H1 (cell line): ENCODE data around the gene CPA4. TPM values are rescaled to one million over a fixed set of nuclear protein-coding genes. Genes with fewer than 3 reads are reported as not detected.

Experiments used
- CTCF ChIA-PET: fragments of 300-600 bp; sonication (Branson Sonifier 250); formaldehyde crosslinking; loops from one replicate; lab custom pipeline; 2021; ENCODE audit not compliant: partially characterized antibody; lab: Charles Lee
- POLR2A ChIA-PET: fragments of 300-600 bp; sonication (Branson Sonifier 250); formaldehyde crosslinking; loops from one replicate; lab custom pipeline; 2021; ENCODE audit warnings: inconsistent platforms; ENCODE audit not compliant: partially characterized antibody; lab: Charles Lee
- DNase-seq, 2 experiments: peaks; one replicate each; pipeline versions ENCODE4 v3.0.0 to v3.0.0-alpha.2; 2010 to 2022; ENCODE audit warnings: low spot score in 2 of 2, low read depth in 1 of 2, mixed read lengths in 1 of 2
- FAIRE-seq: peaks from 2 replicates; lab custom pipeline; 2011; peaks lifted over from hg19 to GRCh38; lab: Jason Lieb, UNC
- H2AFZ ChIP-seq: 2 replicates; pipeline ENCODE4 v1.8.1; 2012; ENCODE audit warnings: low read length, inconsistent platforms
- H2AK5ac ChIP-seq: 2 replicates; pipeline ENCODE4 v1.6.1; 2013; ENCODE audit warnings: low read depth, low read length
- H2BK120ac ChIP-seq: replicated peaks from 2 replicates; pipeline ENCODE3; 2013; ENCODE audit warnings: low read depth, low read length, inconsistent platforms
- H2BK12ac ChIP-seq: 2 replicates; pipeline ENCODE4 v1.6.1; 2013; ENCODE audit warnings: low read depth, low read length
- H2BK15ac ChIP-seq: 2 replicates; pipeline ENCODE4 v1.6.1; 2013; ENCODE audit warnings: low read length
- H2BK20ac ChIP-seq: 2 replicates; pipeline ENCODE4 v1.6.1; 2013; ENCODE audit warnings: low read length
- H2BK5ac ChIP-seq: 2 replicates; pipeline ENCODE4 v1.6.1; 2013; ENCODE audit warnings: low read depth, low read length
- H3K14ac ChIP-seq: 2 replicates; pipeline ENCODE4 v1.6.1; 2013; ENCODE audit warnings: inconsistent platforms; ENCODE audit not compliant: insufficient read length
- H3K18ac ChIP-seq: 2 replicates; pipeline ENCODE4 v1.6.1; 2013; ENCODE audit warnings: low read length; ENCODE audit errors: extremely low read depth
- H3K23ac ChIP-seq: 2 replicates; pipeline ENCODE4 v1.6.1; 2013; ENCODE audit warnings: inconsistent platforms; ENCODE audit not compliant: insufficient read length
- H3K23me2 ChIP-seq: 2 replicates; pipeline ENCODE4 v1.6.1; 2013; ENCODE audit warnings: low read depth, low read length
- H3K27ac ChIP-seq: 2 replicates; pipeline ENCODE4 v1.6.1; 2011; ENCODE audit warnings: low read depth, low read length, inconsistent platforms
- H3K27me3 ChIP-seq, 4 experiments: replicated peaks in 1 of 4; 1 replicate in 1 of 4; 2 replicates in 3 of 4; pipeline versions ENCODE4 v1.6.1 to v1.8.1; 2011 to 2013; ENCODE audit warnings: low read length in 3 of 4, mild to moderate bottlenecking in 3 of 4, inconsistent platforms in 2 of 4, mixed read lengths in 2 of 4, moderate library complexity in 1 of 4; ENCODE audit not compliant: control insufficient read depth in 3 of 4, insufficient read depth in 3 of 4; ENCODE audit errors: extremely low read depth in 1 of 4
- H3K36me3 ChIP-seq, 4 experiments: 2 replicates each; pipeline versions ENCODE4 v1.6.1 to v1.8.1; 2011 to 2013; ENCODE audit warnings: mild to moderate bottlenecking in 4 of 4, low read length in 3 of 4, moderate library complexity in 2 of 4, control low read depth in 1 of 4, inconsistent platforms in 1 of 4; ENCODE audit not compliant: insufficient read depth in 4 of 4, control insufficient read depth in 2 of 4
- H3K4ac ChIP-seq: replicated peaks from 2 replicates; pipeline ENCODE3; 2013; ENCODE audit warnings: low read length, low read depth, mixed read lengths, inconsistent platforms; ENCODE audit not compliant: insufficient read length
- H3K4me1 ChIP-seq, 4 experiments: replicated peaks in 1 of 4; 1 replicate in 1 of 4; 2 replicates in 3 of 4; pipeline versions ENCODE4 v1.6.1 to v1.8.1; 2011 to 2013; ENCODE audit warnings: low read length in 3 of 4, inconsistent platforms in 2 of 4, mixed read lengths in 1 of 4; ENCODE audit not compliant: insufficient read depth in 4 of 4, control insufficient read depth in 3 of 4
- H3K4me2 ChIP-seq, 2 experiments: 2 replicates each; pipeline versions ENCODE4 v1.6.1 to v1.8.1; 2011 to 2013; ENCODE audit warnings: low read depth in 2 of 2, low read length in 2 of 2, control low read depth in 1 of 2, inconsistent platforms in 1 of 2, mild to moderate bottlenecking in 1 of 2; ENCODE audit not compliant: insufficient read depth in 1 of 2
- H3K4me3 ChIP-seq, 4 experiments: fragments of 200-600, 300-600 bp in 1 of 4; sonication (generic), shearing (Covaris generic), sonication (Bioruptor Twin) in 1 of 4; 2 replicates each; pipeline versions ENCODE4 v1.5.1 to v1.8.1; 2011 to 2016; ENCODE audit warnings: low read length in 4 of 4, low read depth in 3 of 4, control low read depth in 2 of 4, inconsistent platforms in 2 of 4, mild to moderate bottlenecking in 2 of 4, mixed read lengths in 1 of 4, moderate library complexity in 1 of 4; ENCODE audit not compliant: insufficient read depth in 2 of 4; ENCODE audit errors: extremely low read depth in 1 of 4
- H3K56ac ChIP-seq: replicated peaks from 2 replicates; pipeline ENCODE3; 2013; ENCODE audit warnings: low read depth, mild to moderate bottlenecking, mixed read lengths, low read length, inconsistent platforms; ENCODE audit not compliant: insufficient read length
- H3K79me1 ChIP-seq: 2 replicates; pipeline ENCODE4 v1.6.1; 2013; ENCODE audit warnings: low read depth, low read length, control low read depth
- H3K79me2 ChIP-seq, 2 experiments: 2 replicates each; pipeline versions ENCODE4 v1.6.1 to v1.8.1; 2012 to 2013; ENCODE audit warnings: low read length in 2 of 2, mild to moderate bottlenecking in 2 of 2, inconsistent platforms in 1 of 2; ENCODE audit not compliant: insufficient read depth in 2 of 2, control insufficient read depth in 1 of 2
- H3K9ac ChIP-seq, 4 experiments: replicated peaks in 1 of 4; 1 replicate in 1 of 4; 2 replicates in 3 of 4; pipeline versions ENCODE4 v1.6.1 to v1.8.1; 2011 to 2013; ENCODE audit warnings: low read depth in 3 of 4, low read length in 3 of 4, control low read depth in 2 of 4, mild to moderate bottlenecking in 2 of 4, moderate library complexity in 2 of 4, inconsistent platforms in 1 of 4; ENCODE audit errors: extremely low read depth in 1 of 4
- H3K9me3 ChIP-seq, 2 experiments: 2 replicates each; pipeline versions ENCODE4 v1.6.1 to v1.8.1; 2012 to 2013; ENCODE audit warnings: mild to moderate bottlenecking in 2 of 2, moderate library complexity in 2 of 2, control low read depth in 1 of 2, inconsistent platforms in 1 of 2, low read depth in 1 of 2, low read length in 1 of 2, mixed read lengths in 1 of 2; ENCODE audit not compliant: insufficient read depth in 2 of 2
- H4K20me1 ChIP-seq, 2 experiments: replicated peaks in 1 of 2; 2 replicates each; pipeline versions ENCODE3 to v1.8.1; 2011 to 2013; ENCODE audit warnings: inconsistent platforms in 2 of 2, low read length in 2 of 2, mild to moderate bottlenecking in 1 of 2; ENCODE audit not compliant: insufficient read depth in 2 of 2, control insufficient read depth in 1 of 2
- H4K5ac ChIP-seq: 2 replicates; pipeline ENCODE4 v1.6.1; 2013; ENCODE audit warnings: low read length, low read depth, mixed read lengths, inconsistent platforms; ENCODE audit not compliant: insufficient read length
- H4K8ac ChIP-seq: 2 replicates; pipeline ENCODE4 v1.8.0; 2013; ENCODE audit warnings: mild to moderate bottlenecking, moderate library complexity, low read length, inconsistent platforms; ENCODE audit not compliant: insufficient read depth; ENCODE audit errors: extremely low read depth
- H4K91ac ChIP-seq: replicated peaks from 2 replicates; pipeline ENCODE3; 2013; ENCODE audit warnings: low read length, mixed read lengths, inconsistent platforms; ENCODE audit not compliant: insufficient read length
- ATF3 ChIP-seq: IDR thresholded peaks from 2 replicates; pipeline ENCODE4 v1.6.1; 2011; ENCODE audit warnings: low read depth, mild to moderate bottlenecking, low read length; ENCODE audit not compliant: insufficient read depth
- BRCA1 ChIP-seq: IDR thresholded peaks from 2 replicates; pipeline ENCODE4 v1.6.1; 2012; ENCODE audit warnings: low read depth, low read length, improper control_type of control experiment
- CBX8 ChIP-seq: fragments of 300-800, 300-1000 bp; sonication (generic); IDR thresholded peaks from 2 replicates; pipeline ENCODE4 v1.7.1; 2016; ENCODE audit warnings: low read depth, low read length, borderline replicate concordance
- CHD1 ChIP-seq: IDR thresholded peaks from 2 replicates; pipeline ENCODE4 v1.6.1; 2012; ENCODE audit warnings: low read depth, low read length, improper control_type of control experiment
- FOSL1 ChIP-seq: IDR thresholded peaks from 2 replicates; pipeline ENCODE4 v1.6.1; 2011; ENCODE audit warnings: mild to moderate bottlenecking, low read depth, low read length, moderate library complexity; ENCODE audit not compliant: insufficient read depth
- MAFK ChIP-seq: IDR thresholded peaks from 2 replicates; pipeline ENCODE4 v1.6.1; 2012; ENCODE audit warnings: low read depth, mild to moderate bottlenecking, improper control_type of control experiment, low read length
- RFX5 ChIP-seq: IDR thresholded peaks from 2 replicates; pipeline ENCODE4 v1.6.1; 2011; ENCODE audit warnings: low read depth, low read length, improper control_type of control experiment, borderline replicate concordance
- SIRT6 ChIP-seq: IDR thresholded peaks from one replicate; pipeline ENCODE4 v1.7.1; 2012; ENCODE audit warnings: low read length, inconsistent platforms
- SP4 ChIP-seq: IDR thresholded peaks from 2 replicates; pipeline ENCODE4 v1.6.1; 2012; ENCODE audit warnings: low read length, inconsistent platforms
- TAF1 ChIP-seq: IDR thresholded peaks from 2 replicates; pipeline ENCODE4 v1.6.1; 2011; ENCODE audit warnings: mild to moderate bottlenecking, low read depth, low read length
- USF2 ChIP-seq: IDR thresholded peaks from 2 replicates; pipeline ENCODE4 v1.6.1; 2011; ENCODE audit warnings: low read length, improper control_type of control experiment
- WGBS, 2 experiments: shearing (Covaris generic) in 1 of 2; methylation state at CpG; one replicate each; pipeline versions ENCODE4 v1.1.6 to v1.1.7; 2013 to 2015; ENCODE audit warnings: low lambda C conversion rate in 2 of 2, mixed read lengths in 2 of 2, inconsistent platforms in 1 of 2, low coverage in 1 of 2, missing lambda C conversion rate in 1 of 2; ENCODE audit not compliant: insufficient replicate concordance in 2 of 2, insufficient coverage in 1 of 2, insufficient read length in 1 of 2; ENCODE audit errors: extremely low coverage in 1 of 2, missing lambda C conversion rate in 1 of 2; 5-methylcytosine and 5-hydroxymethylcytosine counted together
- polyA plus RNA-seq, 7 experiments: library from polyadenylated mRNA; depleted of rRNA in 3 of 7; stranded (reverse) in 5 of 7; unstranded in 2 of 7; fragments of >200 nt in 5 of 7; fragments of 200-250 nt in 2 of 7; gene quantifications; 1 replicate in 5 of 7; 2 replicates in 1 of 7; 4 replicates in 1 of 7; pipeline versions ENCODE4 v1.2.1 to v1.2.3, GENCODE V29; 2011 to 2013; ENCODE audit warnings: missing spikeins in 2 of 7, mixed read lengths in 2 of 7
- total RNA-seq: library from RNA; stranded (reverse); fragmentation: NEBNext Ultra II Directional; extraction: Animal tissue kit (Norgen Biotek cat#: 25700); gene quantifications from 2 replicates; pipeline ENCODE4 v1.2.1, GENCODE V29; 2021

Gene CPA4
- total and polyA plus RNA-seq, 2 of the 8 experiments (the other 6 are each of a cell fraction or from before 2014, with no cell fraction given) = 0.03 TPM; not detected in 1

- Histone ChIP-seq H3K79me1 (no peaks in the 10 kb centered on the region), H2AK5ac (no peak within 1 kb of the TSS; the same call in 1 of the 2 replicates), H3K9me3 (no peaks in the 10 kb centered on the region), H3K4me1 (peaks cover 2 to 7% (median 3%) of the 10 kb centered on the region in 4 experiments), H4K91ac (no peak within 1 kb of the TSS), H3K23ac (no peak within 1 kb of the TSS), H3K18ac (no peak within 1 kb of the TSS; the same call in 1 of the 2 replicates), H3K9ac (no peak within 1 kb of the TSS), H4K20me1 (no peaks in the 10 kb centered on the region), H3K79me2 (no peaks in the 10 kb centered on the region), H4K8ac (no peak within 1 kb of the TSS), H3K27ac (no peak within 1 kb of the TSS; the same call in 1 of the 2 replicates), H3K56ac (no peak within 1 kb of the TSS), H2BK5ac (no peak within 1 kb of the TSS; the same call in 1 of the 2 replicates), H3K36me3 (no peaks in the 10 kb centered on the region), H3K23me2 (no peaks in the 10 kb centered on the region), H3K27me3 (no peaks in the 10 kb centered on the region), H2BK120ac (no peak within 1 kb of the TSS), H4K5ac (peak within 1 kb of the TSS; percentile 16), H2BK20ac (no peak within 1 kb of the TSS; the same call in 1 of the 2 replicates), H3K4ac (no peak within 1 kb of the TSS), H3K14ac (no peak within 1 kb of the TSS), H3K4me2 (peak within 1 kb of the TSS; percentile 16 to 34; a peak in 3 of 4 replicates), H2BK15ac (no peak within 1 kb of the TSS), H2BK12ac (0 out of 2 replicates have a peak within 1 kb of the TSS, but pooled peaks have one; percentile 55), H2AFZ (0 out of 2 replicates have a peak within 1 kb of the TSS, but pooled peaks have one; percentile 21), H3K4me3 (peak within 1 kb of the TSS in 1 of 4 experiments; percentile 10; a peak in 2 of 8 replicates)
- WGBS, 2 experiments = 90% methylated on average over 5 of the region's 5 CpGs; no CpG with 5 or more reads in 1 of the 2 experiments
- ChIA-PET POLR2A (interaction anchor here (1.6 kb wide), 1 partner anchor 12 kb away, joined by 3 read pairs; no protein-coding TSS in a partner anchor), CTCF (interaction anchor here (1.4 to 3.0 kb wide), 2 partner anchors 37 to 66 kb away, joined by 3 to 12 read pairs; partner anchors contain the start of gene CPA1)
- DNase-seq (no peak), FAIRE-seq (no peak)
- TF ChIP-seq USF2 (no peak), SP4 (no peak), FOSL1 (no peak), TAF1 (no peak), RFX5 (no peak), ATF3 (no peak), MAFK (no peak), BRCA1 (no peak), CBX8 (no peak), SIRT6 (no peak), CHD1 (no peak)
These were observed 51.4 kb downstream of the CPA4 start, which contains the start of gene CPA5 for GRCh38 chr7:130344271-130344866. Gene CPA5 (plus strand): TSS chr7:130344816. CDS start chr7:130346486, 1,670 bp downstream.
